Activated naive CD8-positive, alpha-beta T cell (primary cell): ENCODE data around the gene LNP1.
A peak's percentile ranks its signal among the peaks of the same experiment; 100 is the strongest.
"Not testable (repeated sequence)": the region's sequence is repeated elsewhere in the genome, so short reads cannot be mapped to it uniquely, and the experiment has no call there.

ENCODE experiments used
- H3K27ac Mint-ChIP-seq: one replicate; pipeline ENCODE4 v1.8.0; 2021; ENCODE audit warnings: mixed read lengths
- H3K27me3 Mint-ChIP-seq: one replicate; pipeline ENCODE4 v1.8.0; 2021; ENCODE audit warnings: mixed read lengths
- H3K36me3 Mint-ChIP-seq: one replicate; pipeline ENCODE4 v1.8.0; 2021; ENCODE audit warnings: mixed read lengths
- H3K4me1 Mint-ChIP-seq: one replicate; pipeline ENCODE4 v1.8.0; 2021; ENCODE audit warnings: low read depth, mixed read lengths
- H3K4me3 Mint-ChIP-seq: one replicate; pipeline ENCODE4 v1.8.0; 2021; ENCODE audit warnings: mild to moderate bottlenecking, mixed read lengths
- H3K9me3 Mint-ChIP-seq: one replicate; pipeline ENCODE4 v1.8.0; 2021; ENCODE audit warnings: low read depth, mixed read lengths

LNP1 gene

DNA sequence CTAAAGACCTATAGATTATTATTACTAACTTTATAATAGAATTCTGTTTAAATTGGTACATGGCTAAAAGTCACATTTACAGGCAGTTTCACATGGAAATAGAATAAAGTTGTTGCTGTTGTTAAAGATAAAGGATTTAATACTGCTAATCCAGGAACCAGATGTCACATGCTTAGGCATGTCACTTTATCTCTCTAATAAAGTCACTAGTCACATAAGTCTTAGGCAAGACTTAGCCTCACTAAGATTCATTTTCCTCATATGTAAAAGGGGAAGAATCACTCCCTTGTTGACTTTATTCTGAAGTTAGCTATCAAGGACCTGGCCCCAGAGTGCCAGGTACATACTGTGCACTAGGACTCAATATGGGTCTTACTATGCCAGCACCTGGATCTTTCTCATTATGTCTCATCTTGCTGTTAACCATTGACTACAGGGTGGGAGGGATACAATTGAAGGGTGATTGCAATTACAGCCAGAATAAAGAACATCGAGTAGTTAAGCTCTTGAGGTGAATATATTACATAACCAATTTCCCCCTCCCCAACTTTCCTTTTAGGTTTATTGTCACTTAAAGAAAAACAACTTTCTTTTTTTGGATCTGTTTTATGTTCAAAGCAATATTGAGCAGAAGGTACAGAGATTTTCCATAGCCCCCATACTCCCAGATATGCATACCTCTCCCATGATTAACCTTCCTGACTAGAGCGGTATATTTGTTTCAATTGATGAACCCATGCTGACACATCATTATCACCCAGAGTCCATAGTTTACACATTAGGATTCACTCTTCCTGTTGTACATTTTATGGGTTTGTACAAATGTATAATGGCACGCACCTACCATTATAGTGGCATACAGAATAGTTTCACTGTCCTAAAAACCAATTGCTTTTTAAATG, 36.6 kb downstream of the LNP1 start:
- H3K4me3 Mint-ChIP-seq = no peak overlapping the region
- no peaks in the 10 kb centered on the region for H3K27me3 Mint-ChIP-seq
- H3K9me3 Mint-ChIP-seq = no peaks in the 10 kb centered on the region
- no peak overlapping the region for H3K27ac Mint-ChIP-seq
- peaks cover 9% of the 10 kb centered on the region for H3K4me1 Mint-ChIP-seq
- peaks cover 9% of the 10 kb centered on the region for H3K36me3 Mint-ChIP-seq

DNA sequence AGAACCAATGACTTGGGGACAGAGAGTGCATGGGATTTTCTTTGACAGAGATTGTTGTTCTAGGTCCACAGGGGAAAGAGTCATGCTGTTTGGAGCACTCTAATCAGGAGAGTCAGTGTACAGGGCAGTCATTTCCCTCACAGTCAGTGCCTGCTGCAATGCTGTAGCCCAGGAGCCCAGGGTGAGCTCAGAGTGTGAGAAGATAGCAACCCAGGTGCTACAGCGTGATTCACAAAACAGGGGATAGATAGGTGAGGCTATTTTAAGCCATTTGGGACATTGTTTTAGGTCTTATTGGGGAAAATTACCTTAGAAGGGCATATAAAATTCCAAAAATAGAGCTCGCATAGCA, 37.3 kb downstream of the LNP1 start:
- Mint-ChIP-seq H3K27me3 (no peaks in the 10 kb centered on the region), H3K9me3 (no peaks in the 10 kb centered on the region)

DNA sequence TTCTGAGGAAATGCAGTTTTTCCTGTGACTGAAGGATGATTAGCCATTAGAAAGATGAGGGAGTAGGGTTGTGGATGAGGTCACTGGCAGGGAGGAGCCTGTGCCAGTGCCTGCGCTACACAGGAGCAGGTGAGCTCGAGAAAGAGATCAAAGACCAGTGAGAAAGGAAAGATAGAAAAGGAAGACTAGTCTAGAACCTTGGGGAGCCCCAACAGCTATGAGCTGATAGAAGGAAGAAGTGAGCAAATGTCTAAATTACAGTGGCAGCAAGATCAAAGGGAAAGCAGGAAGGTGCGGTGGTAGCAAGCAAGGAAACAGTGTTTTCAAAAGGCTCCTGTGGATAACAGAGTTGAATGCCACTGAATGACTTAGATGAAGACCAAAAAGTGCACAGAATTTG, 39.6 kb downstream of the LNP1 start:
- Mint-ChIP-seq H3K36me3 (peaks cover 10% of the 10 kb centered on the region), H3K27ac (no peak overlapping the region), H3K27me3 (no peaks in the 10 kb centered on the region), H3K4me1 (peaks cover 9% of the 10 kb centered on the region), H3K4me3 (peak overlapping the region; percentile 8), H3K9me3 (no peaks in the 10 kb centered on the region)

More for the DNA sequence above, 37.3 kb downstream of the LNP1 start:
- no peak overlapping the region for H3K27ac Mint-ChIP-seq
- H3K4me1 Mint-ChIP-seq = peaks cover 9% of the 10 kb centered on the region
- H3K36me3 Mint-ChIP-seq = peaks cover 10% of the 10 kb centered on the region
- H3K4me3 Mint-ChIP-seq = no peak overlapping the region

DNA sequence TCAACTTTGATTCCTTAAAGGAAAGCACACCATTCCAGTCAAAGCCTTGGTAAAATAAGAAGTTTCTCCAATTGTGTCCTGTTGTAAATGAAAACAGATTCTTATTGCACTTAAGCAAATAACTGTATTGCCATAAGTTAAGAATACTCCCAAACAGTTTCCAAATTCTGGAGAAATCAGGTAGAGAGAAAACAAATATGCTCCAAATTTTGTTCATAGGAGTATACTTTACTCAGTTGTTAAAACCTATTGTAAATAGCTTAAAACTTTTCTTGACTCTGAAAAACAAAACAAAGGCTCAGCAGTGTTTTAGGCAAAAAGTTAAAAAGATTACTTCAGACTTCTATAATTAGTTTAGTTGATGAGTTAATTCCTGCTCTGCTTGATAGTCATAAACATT, 42.4 kb downstream of the LNP1 start:
- no peak overlapping the region for H3K4me3 Mint-ChIP-seq
- peaks cover 9% of the 10 kb centered on the region for H3K4me1 Mint-ChIP-seq
- no peak overlapping the region for H3K27ac Mint-ChIP-seq
- H3K27me3 Mint-ChIP-seq = no peaks in the 10 kb centered on the region
- H3K9me3 Mint-ChIP-seq = no peaks in the 10 kb centered on the region
- H3K36me3 Mint-ChIP-seq = peaks cover 8% of the 10 kb centered on the region

DNA sequence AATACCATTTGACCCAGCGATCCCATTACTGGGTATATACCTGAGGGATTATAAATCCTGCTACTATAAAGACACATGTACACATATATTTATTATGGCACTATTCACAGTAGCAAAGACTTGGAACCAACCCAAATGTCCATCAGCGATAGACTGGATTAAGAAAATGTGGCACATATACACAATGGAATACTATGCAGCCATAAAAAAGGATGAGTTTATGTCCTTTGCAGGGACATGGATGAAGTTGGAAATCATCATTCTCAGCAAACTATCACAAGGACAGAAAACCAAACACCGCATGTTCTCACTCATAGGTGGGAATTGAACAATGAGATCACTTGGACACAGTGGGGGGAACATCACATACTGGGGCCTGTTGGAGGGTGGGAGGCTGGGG, 45.7 kb downstream of the LNP1 start:
- H3K27ac Mint-ChIP-seq, H3K4me1 Mint-ChIP-seq, H3K9me3 Mint-ChIP-seq, H3K4me3 Mint-ChIP-seq, H3K27me3 Mint-ChIP-seq, H3K36me3 Mint-ChIP-seq: not testable (repeated sequence)

DNA sequence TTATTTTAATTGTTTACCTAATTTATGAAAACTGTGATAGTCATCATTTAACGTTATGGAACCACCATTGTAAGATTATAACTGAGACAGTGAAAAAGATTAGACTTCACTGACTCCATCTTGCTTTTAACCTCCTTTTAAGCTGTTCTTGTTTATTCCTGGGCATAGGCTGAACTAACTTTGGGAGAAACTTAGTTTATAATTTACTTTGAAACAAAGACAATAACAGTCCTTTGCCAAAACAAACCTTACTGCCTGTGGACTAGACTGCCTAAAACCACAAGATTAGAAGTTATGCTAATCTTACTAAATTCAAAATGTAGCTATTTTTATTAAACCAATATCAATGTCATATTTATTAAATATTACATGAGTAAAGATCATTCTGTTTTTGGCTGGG, 46.7 kb downstream of the LNP1 start:
- Mint-ChIP-seq H3K36me3 (peaks cover 8% of the 10 kb centered on the region), H3K27ac (no peak overlapping the region), H3K4me3 (no peak overlapping the region), H3K4me1 (no peaks in the 10 kb centered on the region), H3K9me3 (no peaks in the 10 kb centered on the region), H3K27me3 (no peaks in the 10 kb centered on the region)

DNA sequence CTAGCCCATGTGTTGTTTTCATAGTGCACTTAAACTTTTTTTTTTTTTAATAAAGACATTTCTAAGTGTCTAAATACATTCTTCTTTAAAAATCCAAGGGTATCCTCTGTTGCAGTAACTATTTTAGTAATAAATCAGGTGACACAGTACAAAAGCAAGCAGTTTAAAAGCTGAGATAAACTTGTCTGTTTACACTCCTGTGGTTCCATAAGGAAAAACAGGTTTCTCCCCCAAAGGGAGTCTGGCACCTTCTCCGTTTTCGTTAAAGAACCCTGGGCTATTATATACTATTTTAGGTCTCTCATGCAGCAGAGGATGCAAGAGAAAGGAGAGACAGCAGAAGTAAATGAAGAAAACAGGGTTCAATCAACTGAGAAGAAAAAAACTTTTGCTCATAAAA, 47.9 kb downstream of the LNP1 start:
- Mint-ChIP-seq H3K4me1 (no peaks in the 10 kb centered on the region), H3K36me3 (peaks cover 4% of the 10 kb centered on the region), H3K4me3 (no peak overlapping the region), H3K27ac (no peak overlapping the region), H3K9me3 (no peaks in the 10 kb centered on the region), H3K27me3 (no peaks in the 10 kb centered on the region)

DNA sequence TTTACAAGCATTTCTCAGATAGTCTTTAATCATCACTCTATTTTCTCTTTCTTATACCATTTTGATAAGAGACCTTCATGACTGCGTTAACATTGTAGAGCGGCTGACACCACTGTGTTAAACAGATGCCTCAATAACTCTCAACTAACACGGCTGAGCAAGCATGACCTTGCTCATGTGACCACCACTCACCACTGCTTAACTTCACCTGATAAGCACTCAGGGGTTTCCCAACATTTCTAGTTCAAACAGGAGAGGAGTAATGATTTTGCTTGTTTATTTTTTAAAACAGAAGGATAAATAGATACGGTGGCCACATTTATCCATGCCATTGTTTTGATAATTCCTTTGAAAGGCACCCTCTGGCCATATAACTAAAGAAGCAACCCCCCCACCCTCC, 53.3 kb downstream of the LNP1 start:
- H3K4me3 Mint-ChIP-seq = no peak overlapping the region
- peaks cover 4% of the 10 kb centered on the region for H3K4me1 Mint-ChIP-seq
- H3K9me3 Mint-ChIP-seq = no peaks in the 10 kb centered on the region
- H3K36me3 Mint-ChIP-seq = peaks cover 4% of the 10 kb centered on the region
- H3K27ac Mint-ChIP-seq = no peak overlapping the region
- H3K27me3 Mint-ChIP-seq = peaks cover 1% of the 10 kb centered on the region

DNA sequence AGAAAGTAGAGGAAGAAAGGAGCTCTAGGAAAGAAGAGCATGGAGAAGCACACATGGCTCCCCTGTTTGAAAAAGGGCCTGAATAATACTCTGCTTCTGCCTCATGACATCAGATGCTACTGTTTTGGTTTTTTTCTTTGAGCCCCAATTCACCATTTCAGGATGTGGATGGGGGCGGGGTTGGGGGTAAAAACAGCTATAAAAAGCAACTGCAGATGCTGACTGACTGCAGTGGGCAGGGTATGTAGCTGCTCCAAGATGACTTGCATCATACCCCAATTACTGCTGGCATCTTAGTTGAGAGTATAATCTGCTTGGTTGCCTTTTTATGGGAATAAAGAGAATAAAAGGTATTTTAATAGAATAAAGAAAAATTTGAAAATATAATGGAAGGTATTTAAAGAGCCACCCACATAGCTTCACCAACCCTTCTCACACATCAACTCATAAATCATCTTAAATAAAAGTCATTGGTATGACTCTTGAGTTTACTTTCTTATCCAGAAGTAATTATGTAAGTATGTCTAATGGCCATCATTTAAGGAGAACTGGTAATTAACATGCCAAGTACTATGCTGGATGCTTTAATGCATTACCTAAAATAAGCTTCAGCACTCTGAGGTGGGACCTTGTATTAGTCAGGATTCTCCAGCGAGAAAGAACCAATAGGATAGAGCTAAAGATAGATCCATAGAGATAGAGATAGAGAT, 54.7 kb downstream of the LNP1 start:
- H3K27ac Mint-ChIP-seq = no peak overlapping the region
- peaks cover 4% of the 10 kb centered on the region for H3K36me3 Mint-ChIP-seq
- peaks cover 4% of the 10 kb centered on the region for H3K4me1 Mint-ChIP-seq
- H3K4me3 Mint-ChIP-seq = no peak overlapping the region
- H3K9me3 Mint-ChIP-seq = no peaks in the 10 kb centered on the region
- H3K27me3 Mint-ChIP-seq = peaks cover 1% of the 10 kb centered on the region

DNA sequence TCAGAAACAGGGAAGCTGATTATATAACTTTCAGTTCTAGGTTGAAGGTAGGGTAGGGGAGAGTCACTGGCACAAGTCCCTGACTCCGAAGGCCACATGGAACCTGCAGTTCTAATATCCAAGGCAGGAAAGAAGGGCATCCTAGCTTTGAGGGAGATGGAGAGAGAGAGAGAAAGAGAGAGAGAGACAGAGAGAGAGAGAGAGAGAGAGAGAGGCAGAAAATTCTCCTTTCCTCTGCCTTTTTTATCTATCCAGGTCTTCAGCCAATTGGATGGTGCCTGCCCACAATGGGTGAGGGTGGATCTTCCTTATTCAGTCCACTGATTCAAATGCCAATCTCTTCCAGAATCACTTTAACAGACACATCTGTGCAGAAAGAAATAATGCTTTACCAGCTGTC, 55.4 kb downstream of the LNP1 start:
- H3K27ac Mint-ChIP-seq = no peak overlapping the region
- H3K4me3 Mint-ChIP-seq = no peak overlapping the region
- H3K27me3 Mint-ChIP-seq = peaks cover 1% of the 10 kb centered on the region
- peaks cover 4% of the 10 kb centered on the region for H3K4me1 Mint-ChIP-seq
- H3K36me3 Mint-ChIP-seq = peaks cover 4% of the 10 kb centered on the region
- H3K9me3 Mint-ChIP-seq = no peaks in the 10 kb centered on the region

DNA sequence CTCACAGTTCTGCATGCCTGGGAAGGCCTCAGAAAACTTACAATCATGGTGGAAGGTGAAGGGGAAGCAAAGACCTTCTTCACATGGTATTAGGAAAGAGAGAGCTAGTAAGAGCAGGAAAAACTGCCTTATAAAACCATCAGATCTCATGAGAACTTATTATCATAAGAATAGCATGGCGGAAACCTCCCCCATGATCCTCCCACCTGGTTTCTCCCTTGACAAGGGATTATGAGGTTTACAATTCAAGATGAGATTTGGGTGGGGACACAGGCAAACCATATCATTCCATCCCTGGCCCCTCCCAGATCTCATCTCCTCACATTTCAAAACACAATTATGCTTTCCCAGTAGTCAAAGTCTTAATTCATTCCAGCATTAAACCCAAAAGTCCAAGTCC, 56.5 kb downstream of the LNP1 start:
- Mint-ChIP-seq H3K4me1 (peaks cover 4% of the 10 kb centered on the region), H3K27ac (no peak overlapping the region), H3K36me3 (no peaks in the 10 kb centered on the region), H3K9me3 (no peaks in the 10 kb centered on the region), H3K4me3 (no peak overlapping the region), H3K27me3 (peaks cover 1% of the 10 kb centered on the region)

DNA sequence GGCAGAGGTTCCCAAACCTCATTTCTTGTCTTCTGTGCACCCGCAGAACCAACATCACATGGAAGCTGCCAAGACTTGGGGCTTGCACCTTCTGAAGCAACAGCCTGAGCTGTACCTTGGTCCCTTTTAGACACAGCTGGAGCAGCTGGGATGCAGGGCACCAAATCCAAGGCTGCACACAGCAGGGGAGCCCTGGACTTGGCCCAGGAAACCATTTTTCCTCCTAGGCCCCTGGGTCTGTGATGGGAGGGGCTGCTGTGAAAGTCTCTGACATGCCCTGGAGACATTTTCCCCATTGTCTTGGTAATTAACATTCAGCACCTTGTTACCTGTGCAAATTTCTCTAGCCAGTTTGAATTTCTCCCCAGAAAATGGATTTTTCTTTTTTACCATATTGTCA, 57.5 kb downstream of the LNP1 start:
- H3K27ac Mint-ChIP-seq = no peak overlapping the region
- H3K36me3 Mint-ChIP-seq = no peaks in the 10 kb centered on the region
- H3K4me1 Mint-ChIP-seq = peaks cover 4% of the 10 kb centered on the region
- no peak overlapping the region for H3K4me3 Mint-ChIP-seq
- H3K9me3 Mint-ChIP-seq = no peaks in the 10 kb centered on the region
- H3K27me3 Mint-ChIP-seq = peaks cover 1% of the 10 kb centered on the region

DNA sequence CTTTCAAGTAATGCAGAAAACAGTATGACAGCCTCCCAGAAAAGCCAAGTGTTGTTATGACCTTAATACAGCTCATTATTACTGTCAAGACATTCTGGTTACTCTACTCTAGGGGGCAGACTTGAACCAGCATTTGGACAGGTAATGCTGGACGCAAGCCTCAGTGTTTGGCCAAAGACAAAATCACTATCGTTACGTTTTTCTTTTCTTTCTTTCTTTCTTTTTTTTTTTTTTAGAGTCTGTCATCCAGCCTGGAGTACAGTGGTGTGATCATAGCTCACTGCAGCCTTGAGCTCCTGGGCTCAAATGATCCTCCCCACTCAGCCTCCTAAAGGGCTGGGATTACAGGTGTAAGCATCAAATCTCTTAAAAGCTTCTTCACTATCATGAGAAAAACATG, 61.7 kb downstream of the LNP1 start:
- no peak overlapping the region for H3K4me3 Mint-ChIP-seq
- H3K4me1 Mint-ChIP-seq = no peaks in the 10 kb centered on the region

DNA sequence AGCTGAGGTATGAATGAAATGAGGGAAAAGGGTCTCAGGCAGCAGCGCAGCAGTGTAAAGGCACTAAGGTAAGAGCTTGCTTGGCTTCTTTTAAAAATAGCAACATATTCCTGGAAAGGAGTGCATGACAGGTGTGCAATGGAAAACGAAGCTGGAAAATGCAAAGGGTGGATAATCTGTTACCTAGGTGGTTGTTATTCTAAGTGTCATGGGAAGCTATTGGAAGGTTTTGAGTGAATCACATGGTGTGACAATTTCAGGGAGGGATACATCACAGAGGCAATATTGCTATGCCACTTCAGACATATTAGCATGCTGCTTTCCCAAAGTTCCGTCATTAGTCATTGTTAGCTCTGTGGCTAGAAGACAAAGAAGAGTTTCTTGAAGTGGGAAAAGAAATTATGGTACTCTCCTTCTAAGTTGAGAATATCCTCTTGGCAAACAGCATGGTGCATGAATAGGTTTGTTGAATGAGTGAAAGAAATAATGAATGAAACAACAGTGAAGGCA, 62.4 kb downstream of the LNP1 start:
- Mint-ChIP-seq H3K4me1 (no peaks in the 10 kb centered on the region), H3K36me3 (peaks cover 7% of the 10 kb centered on the region), H3K27ac (no peak overlapping the region), H3K9me3 (peaks cover 9% of the 10 kb centered on the region), H3K27me3 (peaks cover 3% of the 10 kb centered on the region), H3K4me3 (no peak overlapping the region)

More for the DNA sequence above, 61.7 kb downstream of the LNP1 start:
- Mint-ChIP-seq H3K9me3 (peaks cover 2% of the 10 kb centered on the region), H3K36me3 (peaks cover 2% of the 10 kb centered on the region), H3K27ac (no peak overlapping the region), H3K27me3 (peaks cover 3% of the 10 kb centered on the region)

DNA sequence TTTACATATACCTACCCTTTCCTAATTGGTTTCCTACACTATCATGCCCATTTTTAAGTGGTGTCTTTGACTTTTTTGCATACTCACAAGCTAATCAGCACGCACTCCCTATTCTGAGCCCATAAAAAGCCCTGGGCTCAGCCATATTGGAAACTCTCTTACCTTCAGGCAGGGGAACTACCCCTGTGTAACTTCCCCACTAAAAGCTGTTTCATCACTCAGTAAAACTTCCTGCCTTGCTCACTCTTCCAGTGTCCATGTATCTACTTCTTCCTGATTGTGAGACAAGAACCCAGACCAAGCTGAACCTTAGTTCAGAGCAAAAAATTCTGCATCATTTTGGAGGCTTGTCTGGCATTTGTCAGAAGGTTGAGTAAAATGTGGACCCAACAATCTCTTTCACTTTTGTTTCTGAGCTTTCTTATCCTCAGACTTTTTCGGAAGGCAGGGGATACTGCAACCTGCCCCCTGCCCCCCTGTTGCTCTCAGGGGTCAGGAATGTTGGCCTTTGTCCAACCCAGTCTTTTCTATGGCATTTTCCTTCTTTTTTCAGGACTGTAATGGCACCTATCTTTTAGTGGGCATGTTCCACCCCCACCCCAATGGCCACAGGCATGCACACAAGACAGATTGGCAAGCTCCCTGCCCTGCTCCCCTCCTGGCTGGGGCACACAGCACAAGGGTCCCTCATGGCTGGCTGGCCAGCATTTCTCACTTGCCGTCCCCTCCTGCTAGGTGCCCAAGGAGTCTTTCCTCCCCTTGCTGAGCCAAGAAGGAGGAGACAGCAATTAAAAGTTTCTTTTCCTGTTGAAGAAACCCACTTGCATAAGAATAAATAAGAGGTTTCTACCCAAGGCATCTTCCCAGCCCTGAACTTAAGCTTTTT, 64.8 kb downstream of the LNP1 start:
- Mint-ChIP-seq H3K9me3 (peaks cover 18% of the 10 kb centered on the region), H3K27me3 (peaks cover 1% of the 10 kb centered on the region), H3K27ac (no peak overlapping the region), H3K4me1 (no peaks in the 10 kb centered on the region), H3K4me3 (no peak overlapping the region), H3K36me3 (peaks cover 9% of the 10 kb centered on the region)
